IMR-90 (cell line): ENCODE results near the gene CDK18. TPM values are rescaled to one million over a fixed set of nuclear protein-coding genes. Genes with fewer than 3 reads are reported as not detected.

Experiments
- ATAC-seq: fragments of 200-7000 bp; cut with Tn5 transposase; 2 replicates; pipeline ENCODE4 v1.9.1; 2020; ENCODE audit warnings: low read depth, mild to moderate bottlenecking, moderate library complexity
- Bru-seq: library from RNA; stranded (reverse); fragments of 400-500 nt; gene quantifications from one replicate; lab custom pipeline; 2021; lab: Mats Ljungman, UMichigan
- BruChase-seq, 2 experiments: library from RNA; stranded (reverse); fragments of 400-500 nt; gene quantifications; one replicate each; lab custom pipeline; 2021; lab: Mats Ljungman, UMichigan
- BruUV-seq: library from RNA; stranded (reverse); fragments of 400-500 nt; replicated peaks from 2 replicates; lab custom pipeline; 2021; lab: Mats Ljungman, UMichigan
- CTCF ChIA-PET: fragments of 300-600 bp; formaldehyde crosslinking; extraction: SDS; loops from one replicate; lab custom pipeline; 2021; ENCODE audit warnings: antibody characterized with exemption; lab: Yijun Ruan, JAX
- POLR2A ChIA-PET: fragments of 300-600 bp; sonication (Branson Sonifier 250); formaldehyde crosslinking; loops from one replicate; lab custom pipeline; 2022; ENCODE audit warnings: antibody characterized with exemption; ENCODE audit not compliant: unreplicated experiment; lab: Charles Lee
- DNase-seq: peaks from one replicate; pipeline ENCODE4 v3.0.0; 2013
- H2AFZ ChIP-seq: replicated peaks from 2 replicates; pipeline ENCODE3; 2013; ENCODE audit warnings: low read length, mild to moderate bottlenecking; ENCODE audit not compliant: poor library complexity
- H2AK5ac ChIP-seq: 2 replicates; pipeline ENCODE4 v1.6.1; 2013; ENCODE audit warnings: low read depth, low read length, inconsistent platforms
- H2AK9ac ChIP-seq: replicated peaks from 2 replicates; pipeline ENCODE3; 2013; ENCODE audit warnings: mild to moderate bottlenecking, low read depth, low read length, moderate library complexity; ENCODE audit not compliant: poor library complexity
- H2BK120ac ChIP-seq: 2 replicates; pipeline ENCODE4 v1.6.1; 2013; ENCODE audit warnings: low read depth, low read length, inconsistent platforms
- H2BK15ac ChIP-seq: 3 replicates; pipeline ENCODE4 v1.6.1; 2013; ENCODE audit warnings: low read depth, low read length, inconsistent platforms
- H2BK20ac ChIP-seq: 2 replicates; pipeline ENCODE4 v1.6.1; 2013; ENCODE audit warnings: low read depth, mild to moderate bottlenecking, inconsistent platforms, low read length, moderate library complexity
- H2BK5ac ChIP-seq: 2 replicates; pipeline ENCODE4 v1.6.1; 2013; ENCODE audit warnings: mild to moderate bottlenecking, low read depth, low read length, inconsistent platforms; ENCODE audit not compliant: poor library complexity, severe bottlenecking
- H3K14ac ChIP-seq: replicated peaks from 2 replicates; pipeline ENCODE4 v1.6.1; 2013; ENCODE audit warnings: low read depth, low read length, inconsistent platforms
- H3K18ac ChIP-seq: 2 replicates; pipeline ENCODE4 v1.6.1; 2013; ENCODE audit warnings: low read depth, low read length, control low read depth
- H3K23ac ChIP-seq: 2 replicates; pipeline ENCODE4 v1.6.1; 2013; ENCODE audit warnings: low read depth, low read length, inconsistent platforms
- H3K27ac ChIP-seq: 2 replicates; pipeline ENCODE4 v1.5.1; 2013; ENCODE audit warnings: mild to moderate bottlenecking, control low read depth, low read length; ENCODE audit not compliant: insufficient read depth
- H3K27me3 ChIP-seq: 2 replicates; pipeline ENCODE4 v1.6.1; 2013; ENCODE audit warnings: low read length; ENCODE audit not compliant: control insufficient read depth, insufficient read depth
- H3K36me3 ChIP-seq: 2 replicates; pipeline ENCODE4 v1.6.1; 2013; ENCODE audit warnings: low read length, mixed read lengths; ENCODE audit not compliant: control insufficient read depth, insufficient read depth
- H3K4ac ChIP-seq: 2 replicates; pipeline ENCODE4 v1.6.1; 2013; ENCODE audit warnings: low read depth, low read length, inconsistent platforms
- H3K4me1 ChIP-seq: 2 replicates; pipeline ENCODE4 v1.6.1; 2013; ENCODE audit warnings: low read length, mixed read lengths; ENCODE audit not compliant: control insufficient read depth, insufficient read depth
- H3K4me2 ChIP-seq: 2 replicates; pipeline ENCODE4 v1.6.1; 2013; ENCODE audit warnings: low read depth, mild to moderate bottlenecking, control low read depth, low read length, moderate library complexity
- H3K4me3 ChIP-seq: 2 replicates; pipeline ENCODE4 v1.5.1; 2013; ENCODE audit warnings: low read depth, mild to moderate bottlenecking, control low read depth, low read length, moderate library complexity; ENCODE audit not compliant: insufficient read depth
- H3K56ac ChIP-seq: 2 replicates; pipeline ENCODE4 v1.6.1; 2013; ENCODE audit warnings: low read length, inconsistent platforms; ENCODE audit not compliant: insufficient read depth; ENCODE audit errors: extremely low read depth
- H3K79me1 ChIP-seq, 2 experiments: 2 replicates each; pipeline ENCODE4 v1.6.1; 2013; ENCODE audit warnings: low read length in 2 of 2, inconsistent platforms in 1 of 2, low read depth in 1 of 2
- H3K9ac ChIP-seq: 2 replicates; pipeline ENCODE4 v1.6.1; 2013; ENCODE audit warnings: low read depth, low read length, control low read depth
- H3K9me1 ChIP-seq: 2 replicates; pipeline ENCODE4 v1.6.1; 2013; ENCODE audit warnings: low read length, inconsistent platforms; ENCODE audit not compliant: insufficient read depth
- H3K9me3 ChIP-seq: 2 replicates; pipeline ENCODE4 v1.6.1; 2013; ENCODE audit warnings: low read length; ENCODE audit not compliant: control insufficient read depth, insufficient read depth
- H4K20me1 ChIP-seq: 2 replicates; pipeline ENCODE4 v1.6.1; 2013; ENCODE audit warnings: low read length, inconsistent platforms; ENCODE audit not compliant: insufficient read depth
- H4K5ac ChIP-seq: 2 replicates; pipeline ENCODE4 v1.6.1; 2013; ENCODE audit warnings: mild to moderate bottlenecking, low read depth, low read length, control low read depth
- H4K8ac ChIP-seq, 2 experiments: 2 replicates each; pipeline ENCODE4 v1.6.1; 2013; ENCODE audit warnings: low read depth in 2 of 2, low read length in 2 of 2, control low read depth in 1 of 2, inconsistent platforms in 1 of 2
- H4K91ac ChIP-seq: 2 replicates; pipeline ENCODE4 v1.6.1; 2013; ENCODE audit warnings: low read depth, low read length, inconsistent platforms; ENCODE audit not compliant: insufficient read depth
- BHLHE40 ChIP-seq: fragments of 150-350 bp; IDR thresholded peaks from 2 replicates; pipeline ENCODE4 v1.6.1; 2016; ENCODE audit warnings: mild to moderate bottlenecking, low read depth, low read length
- CEBPB ChIP-seq: IDR thresholded peaks from 2 replicates; pipeline ENCODE4 v1.6.1; 2012; ENCODE audit warnings: low read depth, low read length, improper control_type of control experiment
- CHD1 ChIP-seq: IDR thresholded peaks from 2 replicates; pipeline ENCODE4 v1.6.1; 2012; ENCODE audit warnings: low read depth, low read length, improper control_type of control experiment
- FOS ChIP-seq: fragments of 150-350 bp; IDR thresholded peaks from 2 replicates; pipeline ENCODE4 v1.6.1; 2016; ENCODE audit warnings: low read depth, low read length
- MAFK ChIP-seq: IDR thresholded peaks from 2 replicates; pipeline ENCODE4 v1.6.1; 2012; ENCODE audit warnings: low read depth, low read length, improper control_type of control experiment
- MAZ ChIP-seq: IDR thresholded peaks from 2 replicates; pipeline ENCODE4 v1.6.1; 2012; ENCODE audit warnings: low read depth, mild to moderate bottlenecking, low read length, improper control_type of control experiment, moderate library complexity, borderline replicate concordance
- MXI1 ChIP-seq: IDR thresholded peaks from 2 replicates; pipeline ENCODE4 v1.6.1; 2012; ENCODE audit warnings: low read depth, mild to moderate bottlenecking, low read length, moderate library complexity, borderline replicate concordance
- POLR2A ChIP-seq: IDR thresholded peaks from 2 replicates; pipeline ENCODE4 v1.6.1; 2012; ENCODE audit warnings: mild to moderate bottlenecking, low read depth, low read length
- RCOR1 ChIP-seq: IDR thresholded peaks from 2 replicates; pipeline ENCODE4 v1.6.1; 2012; ENCODE audit warnings: mild to moderate bottlenecking, low read length, improper control_type of control experiment; ENCODE audit not compliant: insufficient replicate concordance
- RFX5 ChIP-seq: IDR thresholded peaks from 2 replicates; pipeline ENCODE4 v1.8.0; 2012; ENCODE audit warnings: low read depth, mild to moderate bottlenecking, low read length, moderate library complexity
- WGBS, 2 experiments: methylation state at CpG; one replicate each; pipeline versions ENCODE4 v1.1.5 to v1.1.7; 2013; ENCODE audit warnings: missing lambda C conversion rate in 2 of 2; ENCODE audit not compliant: insufficient read length in 1 of 2; ENCODE audit errors: extremely low coverage in 2 of 2; 5-methylcytosine and 5-hydroxymethylcytosine counted together
- dilution Hi-C: fragments of 300-500 bp; cut with HindIII; formaldehyde crosslinking; loops from one replicate; pipeline ENCODE4 v1.14.3; 2018; ENCODE audit warnings: low sequenced_read_pairs; ENCODE audit not compliant: unreplicated experiment
- in situ Hi-C: fragments of 300-500 bp; cut with MboI; formaldehyde crosslinking; loops from 3 replicates; pipeline ENCODE4 v1.14.3; 2019; ENCODE audit warnings: low sequenced_read_pairs, inconsistent platforms, mixed read lengths
- intact Hi-C: fragments of 100-400 bp; cut with micrococcal nuclease; formaldehyde crosslinking; loops from 2 replicates; pipeline ENCODE4 v1.10.0; 2022
- long read RNA-seq: library from polyadenylated mRNA; unstranded; transcript quantifications from one replicate; pipeline ENCODE4 v2.0.0, GENCODE V29; 2021; ENCODE audit not compliant: unreplicated experiment
- polyA plus RNA-seq, 3 experiments: library from polyadenylated mRNA; depleted of rRNA; stranded (reverse); fragments of >200 nt; gene quantifications; 2 replicates each; pipeline ENCODE4 v1.2.3, GENCODE V29; 2012; ENCODE audit warnings: low replicate concordance in 1 of 3
- total RNA-seq: library from RNA; depleted of rRNA; stranded (reverse); fragments of >200 nt; gene quantifications from 2 replicates; pipeline ENCODE4 v1.2.3, GENCODE V29; 2012; rRNA removed
- TF ChIP-seq, protein P1 (sequence below): fragments of 150-350 bp; IDR thresholded peaks from 2 replicates; pipeline ENCODE4 v1.6.1; 2017; ENCODE audit warnings: mild to moderate bottlenecking, antibody characterized with exemption, low read length, low read depth
- TF ChIP-seq, protein P2 (sequence below): fragments of 150-350 bp; IDR thresholded peaks from 2 replicates; pipeline ENCODE4 v1.6.1; 2016; ENCODE audit warnings: low read depth, mild to moderate bottlenecking, low read length, moderate library complexity, borderline replicate concordance
- TF ChIP-seq, protein P3 (sequence below): conservative IDR thresholded peaks from 2 replicates; pipeline ENCODE4 v1.5.1; 2012; ENCODE audit warnings: mild to moderate bottlenecking, low read depth, low read length, improper control_type of control experiment

Gene CDK18
- total RNA-seq (0.18 and 0.28 TPM in 2 replicates), polyA plus RNA-seq (2012; rRNA removed) (0.34 and 0.48 TPM in 2 replicates), Bru-seq, nascent RNA (percentile 20 among the genes with signal in this experiment), BruChase-seq, experiment 1, labeled RNA remaining after a 6-hour chase (percentile 19 among the genes with signal in this experiment), BruChase-seq, experiment 2, labeled RNA remaining after a 2-hour chase (percentile 23 among the genes with signal in this experiment)
- 0.17 and 0.56 TPM in 2 replicates for polyA plus RNA-seq (2012; cell fraction: cytosol; rRNA removed)
- polyA plus RNA-seq (2012; cell fraction: nucleus; rRNA removed; ENCODE audit: low replicate concordance): 1.7 and 2.8 TPM in 2 replicates
- long read RNA-seq: 0 reads

DNA sequence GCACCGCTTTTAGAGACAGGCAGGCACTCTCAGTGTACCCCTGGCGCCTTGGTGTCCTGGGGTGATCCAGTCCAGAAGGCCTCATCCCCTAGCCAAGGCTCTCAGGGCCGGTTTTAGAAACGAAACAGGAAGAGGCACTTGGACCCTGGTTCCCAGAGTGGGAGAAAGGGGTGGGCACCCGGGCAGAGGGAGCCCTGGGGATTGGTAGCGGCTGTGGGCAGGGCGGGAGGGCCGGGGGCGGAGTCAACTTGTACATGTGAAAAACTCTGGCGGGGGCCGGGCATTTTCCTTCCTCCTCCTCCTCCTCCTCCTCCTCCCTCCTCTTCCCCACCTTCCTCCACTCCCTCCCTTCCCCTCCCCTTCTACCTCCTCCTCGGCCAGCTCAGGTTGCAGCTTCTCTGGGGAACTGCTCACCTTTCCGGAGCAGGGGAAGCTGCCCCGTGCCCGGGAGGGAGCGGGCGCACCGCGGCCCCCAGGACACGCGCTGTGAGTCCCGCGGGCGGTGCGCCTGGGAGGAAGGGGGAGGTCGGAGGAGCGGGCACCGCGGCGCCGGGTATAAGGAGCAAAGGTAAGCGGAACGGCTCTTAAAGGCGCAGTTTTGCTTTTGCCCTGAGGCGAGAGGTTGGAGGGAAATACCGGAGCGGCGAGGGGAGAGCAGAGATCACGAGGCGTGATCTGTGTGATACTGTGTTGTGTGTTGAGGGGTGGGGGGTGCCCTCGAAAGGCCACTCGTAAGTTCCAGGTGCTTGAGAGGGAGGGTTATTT is at the start of gene CDK18:
Gene CDK18, plus strand, starts transcription at position 359 of the 765 bp plus-strand sequence. CDS start 18,499 bp downstream, outside the sequence.
- H2BK120ac ChIP-seq: no peak within 1 kb of the TSS
- no peak within 1 kb of the TSS for H4K91ac ChIP-seq
- H3K56ac ChIP-seq: no peak within 1 kb of the TSS
- no peaks in the 10 kb centered on the region for H3K9me1 ChIP-seq
- H3K9ac ChIP-seq: peak within 1 kb of the TSS; percentile 29; the same call in 1 of the 2 replicates
- dilution Hi-C loops: no loop called here
- H2BK5ac ChIP-seq: no peak within 1 kb of the TSS
- no peak within 1 kb of the TSS for H2AK5ac ChIP-seq
- H3K9me3 ChIP-seq: no peaks in the 10 kb centered on the region; the same call in 1 of the 2 replicates
- no peak within 1 kb of the TSS for H2BK15ac ChIP-seq
- H2AK9ac ChIP-seq: peak within 1 kb of the TSS; percentile 62
- ChIA-PET POLR2A (no interaction called here), CTCF (no interaction called here)
- no peak within 1 kb of the TSS for H4K8ac ChIP-seq
- BruUV-seq: no TSS peak
- DNase-seq: no peak
- TF ChIP-seq, protein P1, sequence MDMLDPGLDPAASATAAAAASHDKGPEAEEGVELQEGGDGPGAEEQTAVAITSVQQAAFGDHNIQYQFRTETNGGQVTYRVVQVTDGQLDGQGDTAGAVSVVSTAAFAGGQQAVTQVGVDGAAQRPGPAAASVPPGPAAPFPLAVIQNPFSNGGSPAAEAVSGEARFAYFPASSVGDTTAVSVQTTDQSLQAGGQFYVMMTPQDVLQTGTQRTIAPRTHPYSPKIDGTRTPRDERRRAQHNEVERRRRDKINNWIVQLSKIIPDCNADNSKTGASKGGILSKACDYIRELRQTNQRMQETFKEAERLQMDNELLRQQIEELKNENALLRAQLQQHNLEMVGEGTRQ: no peak
- TF ChIP-seq MAFK: no peak
- TF ChIP-seq FOS: no peak
- TF ChIP-seq CHD1: no peak
- no peak for TF ChIP-seq MAZ
- no peak for TF ChIP-seq BHLHE40
- TF ChIP-seq RFX5: no peak
- TF ChIP-seq POLR2A: no peak
- no peak for TF ChIP-seq RCOR1
- TF ChIP-seq, protein P2, sequence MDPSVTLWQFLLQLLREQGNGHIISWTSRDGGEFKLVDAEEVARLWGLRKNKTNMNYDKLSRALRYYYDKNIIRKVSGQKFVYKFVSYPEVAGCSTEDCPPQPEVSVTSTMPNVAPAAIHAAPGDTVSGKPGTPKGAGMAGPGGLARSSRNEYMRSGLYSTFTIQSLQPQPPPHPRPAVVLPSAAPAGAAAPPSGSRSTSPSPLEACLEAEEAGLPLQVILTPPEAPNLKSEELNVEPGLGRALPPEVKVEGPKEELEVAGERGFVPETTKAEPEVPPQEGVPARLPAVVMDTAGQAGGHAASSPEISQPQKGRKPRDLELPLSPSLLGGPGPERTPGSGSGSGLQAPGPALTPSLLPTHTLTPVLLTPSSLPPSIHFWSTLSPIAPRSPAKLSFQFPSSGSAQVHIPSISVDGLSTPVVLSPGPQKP: no peak
- TF ChIP-seq MXI1: no peak
- TF ChIP-seq CEBPB: no peak
- TF ChIP-seq, protein P3, sequence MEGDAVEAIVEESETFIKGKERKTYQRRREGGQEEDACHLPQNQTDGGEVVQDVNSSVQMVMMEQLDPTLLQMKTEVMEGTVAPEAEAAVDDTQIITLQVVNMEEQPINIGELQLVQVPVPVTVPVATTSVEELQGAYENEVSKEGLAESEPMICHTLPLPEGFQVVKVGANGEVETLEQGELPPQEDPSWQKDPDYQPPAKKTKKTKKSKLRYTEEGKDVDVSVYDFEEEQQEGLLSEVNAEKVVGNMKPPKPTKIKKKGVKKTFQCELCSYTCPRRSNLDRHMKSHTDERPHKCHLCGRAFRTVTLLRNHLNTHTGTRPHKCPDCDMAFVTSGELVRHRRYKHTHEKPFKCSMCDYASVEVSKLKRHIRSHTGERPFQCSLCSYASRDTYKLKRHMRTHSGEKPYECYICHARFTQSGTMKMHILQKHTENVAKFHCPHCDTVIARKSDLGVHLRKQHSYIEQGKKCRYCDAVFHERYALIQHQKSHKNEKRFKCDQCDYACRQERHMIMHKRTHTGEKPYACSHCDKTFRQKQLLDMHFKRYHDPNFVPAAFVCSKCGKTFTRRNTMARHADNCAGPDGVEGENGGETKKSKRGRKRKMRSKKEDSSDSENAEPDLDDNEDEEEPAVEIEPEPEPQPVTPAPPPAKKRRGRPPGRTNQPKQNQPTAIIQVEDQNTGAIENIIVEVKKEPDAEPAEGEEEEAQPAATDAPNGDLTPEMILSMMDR: no peak
- H3K36me3 ChIP-seq: no peaks in the 10 kb centered on the region
- no peak within 1 kb of the TSS for H2BK20ac ChIP-seq
- intact Hi-C loops: no loop called here
- H4K20me1 ChIP-seq: no peaks in the 10 kb centered on the region; the same call in 1 of the 2 replicates
- H3K23ac ChIP-seq: no peak within 1 kb of the TSS
- in situ Hi-C loops: no loop called here
- H3K18ac ChIP-seq: peak within 1 kb of the TSS; percentile 59; the same call in 1 of the 2 replicates
- peaks cover 64% of the 10 kb centered on the region for H3K27me3 ChIP-seq
- 1% methylated on average over 20 of the region's 42 CpGs; no CpG with 5 or more reads in 1 of the 2 experiments for WGBS, 2 experiments
- peak within 1 kb of the TSS; percentile 47; the same call in 1 of the 2 replicates for H4K5ac ChIP-seq
- H3K14ac ChIP-seq: no peak within 1 kb of the TSS
- peak; percentile 80 for ATAC-seq
- H3K4me3 ChIP-seq: peak within 1 kb of the TSS; percentile 56
- H3K4ac ChIP-seq: no peak within 1 kb of the TSS
- peak within 1 kb of the TSS; percentile 88 for H2AFZ ChIP-seq
- H3K79me1 ChIP-seq: no peaks in the 10 kb centered on the region
- H3K27ac ChIP-seq: no peak within 1 kb of the TSS
- peaks cover 2% of the 10 kb centered on the region; the same call in 1 of the 2 replicates for H3K4me1 ChIP-seq
- peak within 1 kb of the TSS; percentile 90 for H3K4me2 ChIP-seq
